SK-N-MC (cell line): ENCODE measurements around the gene CYBA.

Source experiments
- EZH2 ChIP-seq: fragments of 200-600 bp; sonication (generic); IDR thresholded peaks from one replicate; pipeline ENCODE4 v1.6.1; 2017; ENCODE audit warnings: antibody characterized with exemption
- FOXP2 ChIP-seq: optimal IDR thresholded peaks from 2 replicates; pipeline ENCODE3; 2011; ENCODE audit warnings: mild to moderate bottlenecking, moderate library complexity; ENCODE audit not compliant: insufficient read depth; ENCODE audit errors: extremely low read length, control extremely low read depth
- POLR2AphosphoS5 ChIP-seq: IDR thresholded peaks from 2 replicates; pipeline ENCODE4 v1.6.1; 2012; ENCODE audit warnings: mild to moderate bottlenecking, low read depth, low read length, borderline replicate concordance

GRCh38 chr16:88686062-88686438, 35.2 kb upstream of the CYBA start:
- TF ChIP-seq POLR2AphosphoS5 (no peak), EZH2 (no peak), FOXP2 (no peak)
